DMS79 (cell line): ENCODE data around the gene DNMT3B.
A peak's percentile ranks its signal among the peaks of the same experiment; 100 is the strongest.
"Not testable (repeated sequence)": the region's sequence is repeated elsewhere in the genome, so short reads cannot be mapped to it uniquely, and the experiment has no call there.

Source experiments
- DNase-seq: peaks from one replicate; lab custom pipeline; 2025; lab: John Stamatoyannopoulos, UW

DNMT3B gene

DNA sequence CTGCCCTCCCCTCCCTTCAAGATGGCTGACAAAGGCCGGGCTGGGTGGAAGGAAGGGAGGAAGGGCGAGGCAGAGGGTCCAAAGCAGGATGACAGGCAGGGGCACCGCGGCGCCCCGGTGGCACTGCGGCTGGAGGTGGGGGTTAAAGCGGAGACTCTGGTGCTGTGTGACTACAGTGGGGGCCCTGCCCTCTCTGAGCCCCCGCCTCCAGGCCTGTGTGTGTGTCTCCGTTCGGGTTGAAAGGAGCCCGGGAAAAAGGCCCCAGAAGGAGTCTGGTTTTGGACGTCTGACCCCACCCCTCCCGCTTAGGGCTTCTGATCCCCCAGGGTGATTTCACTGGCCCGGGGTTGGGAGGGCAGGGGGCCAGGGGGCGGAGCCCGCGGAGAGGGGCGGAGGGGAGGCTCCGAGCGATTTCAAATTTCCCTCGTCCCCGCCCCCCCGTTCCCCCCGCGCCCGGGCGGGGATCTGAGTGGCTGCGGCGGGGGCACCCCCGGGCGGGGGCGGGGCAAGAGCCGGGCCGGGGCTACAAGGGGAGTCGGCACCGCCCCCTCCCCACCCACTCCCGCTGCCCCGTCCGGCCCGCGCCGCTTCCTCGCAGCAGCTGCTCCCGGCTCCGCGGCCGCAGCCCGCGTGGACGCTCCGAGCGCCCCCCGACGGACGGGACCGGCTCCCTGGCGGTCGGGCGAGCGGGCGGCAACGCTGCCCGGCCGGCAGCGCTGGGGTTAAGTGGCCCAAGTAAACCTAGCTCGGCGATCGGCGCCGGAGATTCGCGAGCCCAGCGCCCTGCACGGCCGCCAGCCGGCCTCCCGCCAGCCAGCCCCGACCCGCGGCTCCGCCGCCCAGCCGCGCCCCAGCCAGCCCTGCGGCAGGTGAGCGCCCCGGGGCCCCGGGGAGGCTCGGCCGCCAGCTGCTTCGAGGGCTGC is at the start of gene DNMT3B:
Gene DNMT3B, plus strand, starts transcription at position 555 of the 923 bp plus-strand sequence. CDS start 17,939 bp downstream, outside the sequence.
- peak; percentile 66 for DNase-seq

DNA sequence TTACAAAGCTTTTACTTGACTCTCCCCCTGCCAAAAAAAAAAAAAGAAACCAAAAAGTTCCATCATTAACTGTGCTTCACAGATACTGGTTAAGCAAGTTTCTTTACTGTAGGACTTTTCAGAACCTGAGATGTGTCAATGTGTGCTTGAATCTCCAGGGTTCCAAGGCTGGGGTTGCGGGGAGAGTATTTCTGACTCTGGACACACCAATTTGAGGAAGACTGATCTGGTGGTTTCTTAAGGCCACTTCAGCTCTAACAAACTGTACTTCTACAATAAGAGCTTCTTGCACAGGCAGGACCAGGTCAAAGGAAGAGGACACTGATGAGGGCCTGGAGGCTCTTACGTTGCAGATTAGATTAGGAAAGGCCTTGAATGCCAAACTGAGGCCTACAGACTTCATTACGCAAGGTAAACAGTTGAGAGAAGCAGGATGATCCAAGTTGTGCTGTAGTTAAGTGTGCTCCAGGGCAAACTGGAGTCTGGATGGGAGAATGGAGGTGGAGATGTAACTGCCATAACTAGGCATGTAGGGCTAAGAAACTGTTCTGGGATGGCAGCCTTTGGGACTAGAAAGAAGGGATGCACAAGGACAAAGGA is 43.3 kb upstream of the DNMT3B start:
- no peak for DNase-seq

DNA sequence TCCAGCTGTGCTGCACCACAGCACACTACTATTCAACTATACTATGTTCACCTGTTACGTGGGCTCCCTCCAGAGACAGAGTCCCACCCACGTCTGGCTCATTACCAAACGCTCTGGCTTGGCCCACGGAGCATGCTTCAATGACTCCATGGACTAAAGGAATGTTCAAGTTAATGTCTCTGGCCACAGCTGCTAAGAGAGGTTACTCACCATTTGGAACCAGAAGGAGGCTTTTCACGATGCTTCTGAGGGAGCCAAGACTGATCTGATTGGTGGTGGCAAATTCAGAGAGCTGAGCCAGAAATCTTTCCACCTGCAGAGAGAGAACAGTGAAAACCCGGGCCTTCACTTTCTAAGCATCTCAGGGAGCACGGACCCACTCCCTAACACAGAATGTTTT is 34.5 kb upstream of the DNMT3B start:
- peak; percentile 29 for DNase-seq

DNA sequence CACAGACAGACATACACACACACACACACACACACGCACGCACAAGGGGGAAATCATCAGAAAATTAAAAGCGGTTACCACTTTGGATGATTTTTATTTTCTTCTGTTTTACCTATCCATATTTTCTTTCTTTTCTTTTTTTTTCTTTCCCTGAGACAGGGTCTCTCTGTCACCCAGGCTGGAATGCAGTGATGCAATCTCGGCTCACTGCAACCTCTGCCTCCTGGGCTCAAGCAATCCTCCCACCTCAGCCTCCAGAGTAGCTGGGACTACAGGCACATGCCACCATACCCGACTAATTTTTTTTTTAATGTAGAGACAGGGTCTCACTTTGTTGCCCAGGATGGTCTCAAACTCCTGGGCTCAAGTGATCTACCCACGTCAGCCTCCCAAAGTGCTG is 33.8 kb upstream of the DNMT3B start:
- not testable (repeated sequence) for DNase-seq

DNA sequence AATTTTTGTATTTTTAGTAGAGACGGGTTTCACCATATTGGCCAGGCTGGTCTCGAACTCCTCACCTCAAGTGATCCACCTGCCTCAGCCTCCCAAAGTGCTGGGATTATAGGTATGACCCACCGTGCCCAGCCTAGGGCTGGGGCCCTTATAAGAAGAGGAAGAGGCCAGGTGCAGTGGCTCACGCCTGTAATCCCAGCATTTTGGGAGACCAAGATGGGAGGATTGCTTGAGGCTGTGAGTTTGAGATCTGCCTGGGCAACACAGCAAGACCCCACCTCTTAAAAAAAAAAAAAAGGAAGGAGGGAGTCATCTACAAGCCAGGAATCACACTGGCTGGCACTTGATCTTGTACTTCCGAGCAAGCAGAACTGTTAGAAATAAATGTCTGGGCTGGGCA is 32.9 kb upstream of the DNMT3B start:
- DNase-seq, result not testable (repeated sequence)

DNA sequence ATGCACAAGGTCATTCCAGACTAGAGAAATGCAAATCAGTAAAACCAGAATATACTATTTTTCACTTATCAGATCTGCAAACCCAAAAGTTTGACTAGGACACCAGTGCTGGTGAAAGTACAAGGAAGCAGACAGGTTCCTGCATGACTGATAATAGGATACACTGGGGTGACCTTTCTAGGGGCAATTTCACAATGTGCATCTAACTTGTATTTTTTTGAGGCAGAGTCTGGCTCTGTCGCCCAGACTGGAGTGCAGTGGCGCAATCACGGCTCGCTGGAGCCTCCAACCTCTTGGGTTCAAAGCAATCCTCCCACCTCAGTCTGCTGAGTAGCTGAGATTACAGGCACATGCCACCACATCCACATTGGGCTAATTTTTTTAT is 30.3 kb upstream of the DNMT3B start:
- DNase-seq, result no peak

DNA sequence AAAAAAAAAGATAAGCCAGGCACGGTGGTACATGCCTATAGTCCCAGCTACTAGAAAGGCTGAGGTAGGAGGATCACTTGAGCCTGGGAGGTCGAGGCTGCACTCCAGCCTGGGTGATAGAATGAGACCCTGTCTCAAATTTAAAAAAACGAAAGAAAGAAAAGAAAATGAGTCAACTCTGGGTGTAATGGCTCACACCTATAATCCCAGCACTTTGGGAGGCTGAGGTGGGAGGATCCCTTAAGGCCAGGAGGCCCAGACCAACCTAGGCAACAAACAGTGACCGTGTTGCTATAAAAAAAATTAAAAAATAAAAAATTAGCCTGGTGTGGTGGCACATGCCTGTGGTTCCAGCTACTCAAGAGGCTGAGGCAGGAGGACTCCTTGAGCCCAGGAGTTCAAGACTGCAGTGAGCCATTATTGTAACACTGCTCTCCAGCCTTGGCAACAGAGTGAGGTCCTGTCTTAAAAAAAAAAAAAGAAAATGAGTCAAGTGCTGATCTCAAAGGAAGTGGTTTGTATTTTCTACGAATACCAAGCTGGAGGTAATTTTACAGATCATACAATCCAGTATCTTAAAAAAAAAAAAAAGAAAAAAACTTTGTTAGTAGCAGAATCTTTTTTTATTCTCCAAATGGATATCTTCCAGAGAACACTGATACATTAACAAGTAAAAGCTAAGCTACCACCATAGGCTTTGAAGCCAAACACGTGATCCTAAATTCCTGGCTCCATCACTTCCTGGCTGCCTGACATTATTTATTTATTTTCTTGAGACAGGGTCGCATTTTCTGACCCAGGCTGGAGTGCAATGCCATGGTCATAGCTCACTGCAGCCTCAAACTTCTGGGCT is 24.6 kb upstream of the DNMT3B start:
- DNase-seq, result no peak

DNA sequence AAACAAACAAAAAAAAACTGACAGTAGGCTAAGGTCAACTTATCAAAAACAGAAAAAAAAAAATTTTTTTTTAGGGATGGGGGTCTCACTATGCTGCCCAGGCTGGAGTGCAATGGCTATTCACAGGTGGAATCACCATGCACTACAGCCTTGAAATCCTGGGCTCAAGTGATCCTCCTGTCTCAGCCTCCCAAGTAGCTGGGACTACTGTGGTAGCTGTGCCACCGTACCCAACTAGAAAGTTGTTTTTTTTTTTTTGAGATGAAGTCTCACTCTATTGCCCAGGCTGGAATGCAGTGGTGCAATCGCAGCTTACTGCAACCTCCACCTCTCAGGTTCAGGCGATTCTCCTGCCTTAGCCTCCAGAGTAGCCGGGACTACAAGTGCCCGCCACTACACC is 21.0 kb upstream of the DNMT3B start:
- no peak for DNase-seq

DNA sequence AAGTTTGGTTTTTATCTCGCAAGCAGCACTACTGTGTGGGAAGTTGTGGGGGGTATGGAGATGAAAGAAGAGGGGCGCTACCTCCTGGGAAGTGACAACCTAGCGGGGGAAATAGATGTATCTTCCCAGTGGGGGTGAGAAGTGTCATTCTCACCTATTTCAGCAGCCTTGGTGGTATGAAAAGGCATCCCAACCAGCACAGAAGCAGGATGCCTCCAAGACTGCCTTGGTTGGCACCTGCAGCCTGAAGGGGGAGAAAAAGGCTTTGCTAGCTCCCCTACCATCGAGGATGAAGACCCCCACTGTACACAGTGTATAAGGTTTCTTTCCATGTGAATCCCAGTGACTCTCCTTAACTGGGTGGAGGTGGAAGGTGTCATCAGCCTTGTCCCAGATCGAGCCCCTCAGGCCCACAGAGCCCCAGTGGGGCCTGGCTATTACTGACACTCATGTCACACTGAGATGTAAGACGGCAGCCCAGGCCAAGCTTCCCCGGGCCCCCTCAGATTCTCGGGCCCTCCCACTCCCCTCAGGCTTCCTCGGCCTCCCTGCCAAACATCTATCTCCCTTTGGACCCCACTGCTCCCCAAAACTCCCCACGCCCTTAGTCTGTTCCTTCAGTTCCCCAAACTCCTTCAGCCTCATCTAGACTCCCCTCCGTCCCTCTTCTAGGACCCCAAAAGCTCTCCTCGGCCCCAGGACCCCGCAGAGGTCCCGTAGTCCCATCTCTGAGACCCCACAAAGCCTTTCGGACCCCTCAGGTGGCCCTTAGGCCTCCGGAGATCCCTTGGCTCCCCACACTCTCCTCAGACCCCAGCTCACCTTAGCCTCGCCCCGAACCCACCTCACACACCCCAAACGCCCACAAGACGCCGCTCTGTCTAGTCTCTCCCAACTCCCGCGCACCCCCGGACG is 19.6 kb upstream of the DNMT3B start:
- no peak for DNase-seq

DNA sequence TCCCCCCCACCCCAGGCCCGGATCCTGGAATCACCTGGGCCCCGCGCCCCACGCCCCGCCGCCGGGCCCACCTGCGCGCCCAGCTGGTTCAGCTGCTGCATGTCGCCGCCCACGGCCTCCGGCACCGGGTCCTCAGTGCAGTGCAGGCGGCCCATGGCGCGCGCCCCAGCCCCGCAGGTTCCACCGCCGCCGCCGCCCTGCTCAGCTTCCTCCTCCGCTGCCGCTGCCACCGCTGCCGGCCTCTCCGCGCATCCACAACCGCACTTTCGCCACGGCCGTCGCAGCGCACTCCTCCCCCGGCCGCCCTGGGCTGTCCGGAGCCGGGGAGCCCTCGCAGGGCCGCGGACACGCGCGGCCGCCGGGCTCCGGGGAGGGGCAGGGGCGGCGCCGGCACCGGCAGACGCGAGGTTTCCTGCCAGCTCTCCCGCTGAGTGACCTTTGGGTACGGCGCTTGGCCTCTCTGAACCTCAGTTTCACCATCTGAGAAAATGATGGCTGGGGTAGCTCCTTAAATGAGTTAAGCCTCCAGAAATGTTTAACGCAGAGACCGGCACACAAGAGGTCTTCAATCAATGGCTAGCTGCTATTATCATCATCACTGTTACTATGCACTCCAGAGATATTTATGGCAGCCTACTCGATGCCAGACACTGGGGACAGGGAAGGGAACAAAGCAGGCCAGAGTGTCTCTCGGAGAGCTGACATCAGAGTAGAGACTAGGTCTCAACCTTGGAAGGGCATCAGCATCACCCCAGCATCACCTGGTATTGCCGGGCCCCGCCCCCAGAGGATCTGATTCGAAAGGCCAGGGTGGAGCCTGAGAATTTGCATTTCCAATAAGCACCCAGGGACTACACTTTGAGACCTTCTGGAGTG is 18.7 kb upstream of the DNMT3B start, which contains the start of gene COMMD7:
Gene COMMD7, minus strand, starts transcription at position 231 of the 876 bp plus-strand sequence. Its CDS starts 76 bp downstream, at position 155.
- DNase-seq, result peak; percentile 24

DNA sequence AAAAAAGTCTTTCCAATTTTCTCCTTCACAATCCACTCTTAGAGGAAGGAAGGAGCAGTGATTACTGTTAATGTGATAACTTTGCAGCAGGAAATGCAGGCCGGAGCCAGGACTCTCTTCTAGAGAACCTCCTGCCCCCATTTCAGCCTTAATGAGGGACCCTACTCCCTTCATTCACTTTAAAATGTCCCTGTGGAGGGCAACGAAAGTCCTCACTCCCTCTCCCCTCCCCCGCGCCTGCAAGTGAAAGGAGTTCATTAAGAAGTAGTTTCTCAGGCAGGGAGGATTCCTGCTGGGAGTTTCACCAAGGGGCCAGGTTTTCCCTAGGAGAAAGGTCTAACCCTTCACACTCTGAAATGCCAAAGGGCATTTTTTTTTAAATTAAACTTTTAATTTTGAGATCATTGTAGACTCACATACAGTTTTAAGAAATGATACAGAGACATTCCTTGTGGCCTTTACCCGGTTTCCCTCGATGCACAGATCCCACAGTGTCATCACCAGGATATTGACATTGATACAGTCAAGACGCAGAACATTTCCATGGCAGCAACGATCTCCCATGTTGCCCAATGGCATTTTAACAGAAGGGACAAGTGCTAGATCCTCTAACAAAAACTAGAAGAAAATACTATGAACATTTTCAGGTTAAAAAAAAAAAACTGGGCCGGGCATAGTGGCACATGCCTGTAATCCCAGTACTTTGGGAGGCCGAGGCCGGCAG is 12.1 kb upstream of the DNMT3B start:
- no peak for DNase-seq

DNA sequence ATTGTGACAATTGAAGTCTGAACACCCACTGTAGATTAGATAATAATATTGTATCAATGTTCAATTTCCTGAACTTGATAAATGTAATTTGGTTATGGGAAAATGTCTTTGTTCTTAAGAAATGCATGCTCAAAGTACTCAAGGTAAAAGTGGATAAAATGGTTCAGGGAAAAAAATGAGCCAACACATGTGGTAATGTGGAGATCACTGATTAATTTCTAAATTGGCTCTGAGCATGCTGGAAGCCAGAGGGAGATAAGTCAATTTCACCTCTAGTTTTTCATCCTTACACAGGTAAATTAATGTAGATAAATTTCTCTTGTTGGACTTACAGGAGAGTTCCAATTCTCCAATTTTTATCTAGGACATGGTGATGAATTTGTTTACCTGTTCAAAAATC is 10.9 kb upstream of the DNMT3B start:
- DNase-seq, result no peak

DNA sequence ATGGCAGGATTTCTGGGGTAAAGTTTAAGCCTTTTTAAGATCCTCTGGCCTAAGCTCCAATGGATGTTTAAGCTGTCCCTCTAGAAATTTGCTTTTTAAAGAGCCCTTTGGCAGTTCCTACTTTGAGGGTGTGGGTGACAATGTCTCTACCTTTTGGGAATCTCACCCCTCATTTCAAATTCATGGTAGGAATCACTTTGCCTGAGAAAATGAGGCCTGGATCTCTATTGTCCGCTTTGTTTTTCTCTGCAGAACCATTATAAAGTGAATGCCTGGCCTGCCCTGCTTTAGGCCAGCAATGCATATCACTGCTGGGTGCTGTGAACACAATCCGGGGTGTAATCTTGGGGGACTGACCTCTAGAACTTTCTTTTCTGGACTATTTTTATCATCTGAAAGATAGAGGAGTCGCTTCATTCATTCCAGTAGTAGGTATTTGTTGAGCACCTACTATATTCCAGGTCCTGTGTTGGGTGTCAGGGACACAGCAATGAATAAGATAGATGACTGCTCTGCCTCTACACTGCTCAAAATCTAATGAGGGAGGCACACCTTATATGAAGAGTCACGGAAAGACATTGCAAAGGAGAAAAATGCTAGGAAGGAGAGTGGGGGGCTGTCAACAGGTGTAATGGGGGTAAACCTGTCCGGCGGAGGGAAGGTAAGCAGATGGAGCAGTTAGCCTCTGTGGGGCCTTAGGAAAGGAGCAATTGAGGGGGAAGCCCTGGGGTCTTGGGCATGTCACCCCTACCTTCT is 10.3 kb upstream of the DNMT3B start:
- no peak for DNase-seq

DNA sequence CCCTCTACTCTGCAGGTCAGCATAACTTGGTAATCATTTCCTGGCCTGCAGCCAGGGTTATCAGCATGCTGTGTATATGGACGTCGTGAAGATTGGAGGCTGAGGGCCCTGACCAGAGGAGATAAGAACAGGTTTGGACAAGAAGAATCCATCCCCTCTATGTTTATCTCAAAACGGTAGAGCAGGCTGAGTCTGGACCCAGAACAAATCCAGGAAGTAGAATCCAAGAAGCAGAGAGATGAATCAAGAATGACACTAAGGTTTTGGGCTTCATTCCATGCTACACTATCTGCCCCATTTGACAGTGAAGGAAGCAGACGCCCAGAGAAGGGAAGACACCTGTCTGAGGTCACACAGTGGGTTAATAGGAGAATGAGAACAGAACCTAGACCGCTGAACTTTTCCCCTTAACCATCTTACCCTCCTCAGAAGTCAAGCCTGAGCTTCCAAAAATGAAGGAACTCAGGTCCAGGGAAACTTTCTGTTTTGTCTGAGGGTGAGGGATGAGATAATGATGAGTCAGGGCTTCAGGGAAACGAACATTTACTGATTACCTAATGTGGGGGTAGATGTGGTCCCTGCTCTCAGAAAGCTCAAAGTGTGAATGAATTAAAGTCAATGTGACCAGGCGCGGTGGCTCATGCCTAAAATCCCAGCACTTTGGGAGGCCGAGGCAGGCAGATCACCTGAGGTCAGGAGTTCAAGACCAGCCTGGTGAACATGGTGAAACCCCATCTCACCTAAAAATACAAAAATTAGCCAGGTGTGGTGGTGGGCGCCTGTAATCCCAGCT is 9.5 kb upstream of the DNMT3B start:
- no peak for DNase-seq

DNA sequence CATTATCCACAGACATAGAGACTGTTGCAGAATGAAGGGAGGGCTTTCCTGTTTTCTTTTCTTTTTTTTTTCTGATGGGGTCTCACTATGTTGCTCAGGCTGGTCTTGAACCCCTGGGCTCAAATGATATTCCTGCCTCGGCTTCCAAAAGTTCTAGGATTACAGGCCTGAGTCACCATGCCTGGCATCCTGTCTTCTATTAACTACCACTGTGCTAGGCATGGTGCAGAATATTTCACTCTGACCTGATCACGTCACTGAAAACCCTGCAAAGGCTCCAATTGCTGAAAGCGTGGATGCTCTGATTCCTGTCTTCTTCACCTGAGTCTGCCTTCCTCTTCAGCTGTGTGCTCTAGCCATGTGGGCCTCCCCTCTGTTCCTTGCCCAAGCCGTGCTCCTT is 8.5 kb upstream of the DNMT3B start:
- no peak for DNase-seq

DNA sequence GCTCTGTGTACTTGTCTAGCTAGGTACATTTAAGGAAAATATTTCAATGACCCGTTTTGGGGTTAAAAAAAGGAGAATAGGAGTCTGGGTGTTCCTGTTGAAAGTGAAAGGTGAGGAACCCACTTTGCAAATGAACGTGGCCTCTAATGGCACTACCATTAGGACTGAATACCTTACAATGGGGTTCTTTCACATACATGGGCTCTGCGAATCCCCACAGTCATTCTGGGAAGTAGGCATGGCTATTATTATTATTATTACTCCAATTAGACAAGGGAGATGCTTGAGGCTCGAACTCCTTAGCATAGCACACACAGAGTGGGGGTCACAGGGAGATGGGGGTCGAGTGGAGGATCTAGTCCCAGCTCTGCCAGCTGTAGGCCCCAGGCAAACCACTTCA is 6.0 kb upstream of the DNMT3B start:
- no peak for DNase-seq

DNA sequence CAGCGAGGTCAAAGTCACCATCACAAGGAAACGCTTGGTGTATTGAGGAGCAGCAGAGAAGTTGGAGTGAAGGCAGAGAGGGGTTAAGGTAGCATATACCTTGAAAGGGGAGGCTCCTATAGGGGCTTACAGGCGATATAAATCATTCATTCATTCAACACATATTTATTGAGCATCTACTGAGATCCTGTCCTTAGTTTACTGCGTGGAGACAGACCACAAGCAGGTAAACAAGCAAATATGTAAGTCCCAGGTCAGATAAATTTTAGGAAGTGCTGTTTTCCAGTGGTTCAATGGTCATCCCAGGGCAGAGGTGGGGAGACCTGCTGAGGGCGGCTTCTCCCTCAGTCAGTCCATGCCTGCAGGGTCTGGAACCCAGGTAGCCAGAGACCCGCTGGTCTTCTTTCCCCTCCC is 761 bp upstream of the DNMT3B start:
- DNase-seq, result no peak

DNA sequence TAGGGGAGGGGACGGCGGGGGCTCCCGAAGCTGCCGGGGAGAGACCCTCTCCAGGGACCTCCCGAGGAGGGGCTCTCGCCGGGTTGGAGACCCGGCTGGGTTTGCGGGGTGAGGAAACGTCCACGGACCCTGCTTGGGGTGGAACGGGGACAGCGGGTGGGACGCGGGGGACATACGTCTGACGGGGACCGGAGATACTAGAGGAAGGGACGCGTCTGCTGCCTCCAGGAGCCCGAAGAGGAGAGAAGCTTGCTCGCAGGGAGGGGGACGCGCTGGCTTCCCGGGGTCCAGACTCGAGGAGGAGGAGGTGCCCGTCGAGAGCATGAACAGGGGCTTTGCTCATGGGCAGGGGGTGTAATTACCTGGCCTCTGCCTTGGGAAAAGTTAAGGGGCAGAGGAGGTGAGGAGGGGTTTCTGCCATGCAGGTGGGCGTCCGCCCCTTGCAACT is 593 bp downstream of the DNMT3B start:
- no peak for DNase-seq
